ENCODE measurements around the gene ING1. TPM values are rescaled to one million over a fixed set of nuclear protein-coding genes. Genes with fewer than 3 reads are reported as not detected.
"Not testable (repeated sequence)": the region's sequence is repeated elsewhere in the genome, so short reads cannot be mapped to it uniquely, and the experiment has no call there.

Gene ING1
- total and polyA plus RNA-seq, 5 donors, result 6.2 to 8.7 (median 7.3) TPM

DNA sequence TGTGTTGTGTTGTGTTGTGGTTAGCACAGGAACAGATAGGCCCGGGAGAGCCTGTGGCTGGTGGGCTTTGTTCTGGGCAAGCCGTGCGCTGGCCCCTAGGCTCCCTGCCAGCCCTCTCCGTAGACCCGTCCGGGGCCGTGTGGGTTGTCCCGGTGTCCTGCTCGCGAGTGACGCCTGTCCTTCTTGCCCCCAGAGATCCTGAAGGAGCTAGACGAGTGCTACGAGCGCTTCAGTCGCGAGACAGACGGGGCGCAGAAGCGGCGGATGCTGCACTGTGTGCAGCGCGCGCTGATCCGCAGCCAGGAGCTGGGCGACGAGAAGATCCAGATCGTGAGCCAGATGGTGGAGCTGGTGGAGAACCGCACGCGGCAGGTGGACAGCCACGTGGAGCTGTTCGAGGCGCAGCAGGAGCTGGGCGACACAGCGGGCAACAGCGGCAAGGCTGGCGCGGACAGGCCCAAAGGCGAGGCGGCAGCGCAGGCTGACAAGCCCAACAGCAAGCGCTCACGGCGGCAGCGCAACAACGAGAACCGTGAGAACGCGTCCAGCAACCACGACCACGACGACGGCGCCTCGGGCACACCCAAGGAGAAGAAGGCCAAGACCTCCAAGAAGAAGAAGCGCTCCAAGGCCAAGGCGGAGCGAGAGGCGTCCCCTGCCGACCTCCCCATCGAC lies 5.7 kb downstream of the ING1 start:
- intact Hi-C loops (cut with DNase I), result loop anchor here in 1 of 4 donors (10.0 kb wide), 1 partner anchor 96 kb away; no protein-coding TSS in a partner anchor
- no peaks in the 10 kb centered on the region for H3K9me3 ChIP-seq (ENCODE audit: control insufficient read depth, low read length)
- ATAC-seq (no peak), DNase-seq (peak in 2 of 3 donors; percentile 57 to 64)
- H3K27me3 ChIP-seq (ENCODE audit: control insufficient read depth, insufficient read depth), result no peaks in the 10 kb centered on the region
- peaks cover 3% of the 10 kb centered on the region for H3K4me1 ChIP-seq (ENCODE audit: control insufficient read depth, insufficient read depth, low read length)
- no peak overlapping the region for H3K27ac ChIP-seq (ENCODE audit: low read length)
- H3K4me3 ChIP-seq (ENCODE audit: low read length), result no peak overlapping the region
- WGBS, result 98% methylated on average over 61 of the region's 61 CpGs

DNA sequence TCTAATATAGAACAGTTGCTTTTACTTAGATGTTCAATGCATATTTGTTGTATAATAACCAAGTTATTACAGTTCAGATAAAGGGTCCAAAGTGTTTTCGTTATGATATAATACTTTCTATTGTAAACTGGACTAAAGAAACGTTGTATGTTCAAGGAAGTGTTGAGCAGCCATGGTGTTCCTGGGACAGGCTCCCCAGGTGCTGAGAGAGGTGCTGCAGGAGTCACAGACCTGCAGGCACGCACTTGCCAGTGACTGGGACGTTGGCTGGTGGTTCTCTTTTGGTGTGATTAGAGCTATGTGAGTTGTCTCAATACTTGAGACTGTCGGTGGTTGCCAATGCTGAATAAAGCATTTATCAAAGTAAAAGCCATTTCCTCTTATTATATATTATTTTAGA lies 9.5 kb downstream of the ING1 start:
- DNase-seq, result no peak
- Histone ChIP-seq H3K4me1 (ENCODE audit: control insufficient read depth, insufficient read depth, low read length) (no peaks in the 10 kb centered on the region), H3K9me3 (ENCODE audit: control insufficient read depth, low read length) (no peaks in the 10 kb centered on the region), H3K27ac (ENCODE audit: low read length) (no peak overlapping the region), H3K27me3 (ENCODE audit: control insufficient read depth, insufficient read depth) (no peaks in the 10 kb centered on the region), H3K4me3 (ENCODE audit: low read length) (no peak overlapping the region)
- intact Hi-C loops (cut with DNase I), result no loop called here
- WGBS, result 61% methylated on average over 5 of the region's 5 CpGs
- no peak for ATAC-seq

DNA sequence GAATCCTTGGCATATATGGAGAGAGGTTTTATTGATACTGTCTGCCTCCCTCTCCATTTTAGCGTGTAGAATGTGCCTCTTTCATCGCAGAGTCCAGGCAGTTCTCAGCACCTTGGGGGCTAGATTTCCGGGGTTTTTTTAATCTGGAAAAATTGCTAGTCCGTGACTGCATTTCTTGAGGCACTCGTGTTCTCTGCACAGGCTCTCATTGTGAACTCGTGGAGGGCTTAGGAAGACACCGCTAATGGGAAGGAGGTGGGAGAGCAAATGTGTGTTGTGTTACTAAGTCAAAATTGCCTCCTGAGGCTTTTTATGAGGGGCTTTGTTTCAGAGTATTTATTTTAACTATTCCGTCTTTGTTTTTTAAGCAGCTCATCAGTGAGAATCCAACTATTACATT lies 10.1 kb downstream of the ING1 start:
- Histone ChIP-seq H3K27ac (ENCODE audit: low read length) (no peak overlapping the region), H3K4me3 (ENCODE audit: low read length) (no peak overlapping the region), H3K9me3 (ENCODE audit: control insufficient read depth, low read length) (no peaks in the 10 kb centered on the region), H3K27me3 (ENCODE audit: control insufficient read depth, insufficient read depth) (no peaks in the 10 kb centered on the region), H3K4me1 (ENCODE audit: control insufficient read depth, insufficient read depth, low read length) (no peaks in the 10 kb centered on the region)
- intact Hi-C loops (cut with DNase I), result no loop called here
- ATAC-seq, result no peak
- WGBS, result 68% methylated on average over 8 of the region's 8 CpGs
- DNase-seq, result no peak

DNA sequence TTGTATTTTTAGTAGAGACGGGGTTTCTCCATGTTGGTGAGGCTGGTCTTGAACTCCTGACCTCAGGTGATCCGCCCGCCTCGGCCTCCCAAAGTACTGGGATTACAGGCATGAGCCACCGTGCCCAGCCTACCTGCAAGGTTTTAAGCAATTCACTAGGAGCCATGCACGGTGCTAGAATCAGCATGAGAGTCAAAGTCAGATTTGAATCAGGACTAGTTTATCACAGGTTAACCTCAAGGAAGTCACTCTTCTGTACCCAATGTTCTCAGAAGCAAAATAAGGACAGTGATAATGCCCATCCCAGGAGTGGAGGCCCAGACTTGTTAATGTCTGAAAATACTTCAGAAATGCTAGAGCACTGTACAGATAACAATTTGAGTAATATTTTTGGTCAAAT lies 12.7 kb downstream of the ING1 start:
- intact Hi-C loops (cut with DNase I); H3K27me3 ChIP-seq (ENCODE audit: control insufficient read depth, insufficient read depth); DNase-seq; H3K4me1 ChIP-seq (ENCODE audit: control insufficient read depth, insufficient read depth, low read length); H3K4me3 ChIP-seq (ENCODE audit: low read length); H3K9me3 ChIP-seq (ENCODE audit: control insufficient read depth, low read length); H3K27ac ChIP-seq (ENCODE audit: low read length); ATAC-seq: not testable (repeated sequence)
- 94% methylated on average over 6 of the region's 6 CpGs for WGBS

DNA sequence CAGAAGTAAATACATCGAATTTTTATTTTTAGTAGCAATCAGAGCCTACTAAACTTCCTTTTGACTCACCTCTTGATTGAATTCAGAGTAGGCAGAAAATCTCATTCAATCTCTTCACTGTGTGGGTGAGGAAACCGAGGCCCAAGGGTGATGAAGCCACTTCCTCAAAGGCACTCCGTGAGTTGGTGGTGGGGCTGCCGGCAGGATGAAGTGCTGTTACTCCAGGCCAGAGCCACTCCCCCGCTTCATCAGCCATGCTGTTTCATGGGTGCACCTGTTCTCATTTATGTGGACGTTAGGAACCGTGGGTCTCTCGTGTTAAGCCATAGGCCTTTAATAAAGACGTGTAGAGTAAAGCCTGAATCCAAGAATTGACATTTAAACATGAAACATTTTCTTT lies 13.2 kb downstream of the ING1 start:
- 83% methylated on average over 9 of the region's 9 CpGs for WGBS
- ATAC-seq, result no peak
- intact Hi-C loops (cut with DNase I), result no loop called here

DNA sequence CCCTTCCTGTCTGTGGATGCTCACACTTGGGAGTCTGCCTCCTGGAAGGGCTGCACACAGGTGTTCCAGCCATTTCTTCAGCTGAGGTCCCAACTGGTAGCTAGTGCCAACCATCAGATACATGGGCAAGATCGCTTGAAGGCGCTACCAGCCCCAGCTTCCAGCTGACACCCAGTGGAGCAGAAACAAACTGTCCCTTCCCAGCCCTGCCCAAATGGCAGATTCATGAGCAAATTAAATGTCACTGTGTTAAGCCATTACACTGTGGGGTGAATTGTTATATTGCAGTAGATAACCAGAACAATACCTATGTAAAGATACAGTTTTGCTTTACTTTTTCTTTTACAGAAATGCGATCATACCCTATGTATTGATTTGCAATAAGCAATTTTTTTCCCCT lies 17.6 kb downstream of the ING1 start:
- ATAC-seq, result no peak
- intact Hi-C loops (cut with DNase I), result loop anchor here in 1 of 4 donors (5.0 kb wide), 1 partner anchor 66 kb away; no protein-coding TSS in a partner anchor
- no peaks in the 10 kb centered on the region for H3K27me3 ChIP-seq (ENCODE audit: control insufficient read depth, insufficient read depth)
- no peaks in the 10 kb centered on the region for H3K9me3 ChIP-seq (ENCODE audit: control insufficient read depth, low read length)
- no peak overlapping the region for H3K4me3 ChIP-seq (ENCODE audit: low read length)
- no peak for DNase-seq
- WGBS, result 97% methylated on average over 3 of the region's 3 CpGs
- no peaks in the 10 kb centered on the region for H3K4me1 ChIP-seq (ENCODE audit: control insufficient read depth, insufficient read depth, low read length)
- H3K27ac ChIP-seq (ENCODE audit: low read length), result no peak overlapping the region

More for the DNA sequence above, 13.2 kb downstream of the ING1 start:
- no peak overlapping the region for H3K27ac ChIP-seq (ENCODE audit: low read length)
- H3K4me1 ChIP-seq (ENCODE audit: control insufficient read depth, insufficient read depth, low read length), result no peaks in the 10 kb centered on the region
- no peaks in the 10 kb centered on the region for H3K27me3 ChIP-seq (ENCODE audit: control insufficient read depth, insufficient read depth)
- H3K4me3 ChIP-seq (ENCODE audit: low read length), result no peak overlapping the region
- no peak for DNase-seq
- H3K9me3 ChIP-seq (ENCODE audit: control insufficient read depth, low read length), result no peaks in the 10 kb centered on the region

DNA sequence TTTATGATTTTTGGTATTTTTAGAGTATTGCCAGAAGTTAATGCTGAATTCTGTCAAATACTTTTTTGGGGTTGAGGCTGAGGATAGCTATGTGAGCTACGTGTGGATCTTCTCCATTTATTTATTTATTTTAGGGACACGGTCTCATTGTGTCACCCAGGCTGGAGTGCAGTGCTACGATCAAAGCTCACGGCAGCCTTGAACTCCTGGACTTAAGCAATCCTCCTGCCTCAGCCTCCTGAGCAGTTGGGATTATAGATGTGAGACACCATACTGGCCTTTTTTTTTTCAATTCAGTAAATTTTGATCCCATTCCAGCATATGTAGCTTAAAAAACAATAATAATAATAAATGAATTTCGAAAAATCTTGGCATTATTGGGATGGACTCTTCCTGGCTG lies 21.1 kb downstream of the ING1 start:
- no peaks in the 10 kb centered on the region for H3K27me3 ChIP-seq (ENCODE audit: control insufficient read depth, insufficient read depth)
- whole genome bisulfite sequencing, result 93% methylated on average over 5 of the region's 5 CpGs
- no peak overlapping the region for H3K27ac ChIP-seq (ENCODE audit: low read length)
- no peaks in the 10 kb centered on the region for H3K9me3 ChIP-seq (ENCODE audit: control insufficient read depth, low read length)
- intact Hi-C loops (cut with DNase I), result loop anchor here in 1 of 4 donors (5.0 kb wide), 1 partner anchor 63 kb away; no protein-coding TSS in a partner anchor
- no peak for ATAC-seq
- no peaks in the 10 kb centered on the region for H3K4me1 ChIP-seq (ENCODE audit: control insufficient read depth, insufficient read depth, low read length)
- no peak overlapping the region for H3K4me3 ChIP-seq (ENCODE audit: low read length)
- DNase-seq, result no peak

DNA sequence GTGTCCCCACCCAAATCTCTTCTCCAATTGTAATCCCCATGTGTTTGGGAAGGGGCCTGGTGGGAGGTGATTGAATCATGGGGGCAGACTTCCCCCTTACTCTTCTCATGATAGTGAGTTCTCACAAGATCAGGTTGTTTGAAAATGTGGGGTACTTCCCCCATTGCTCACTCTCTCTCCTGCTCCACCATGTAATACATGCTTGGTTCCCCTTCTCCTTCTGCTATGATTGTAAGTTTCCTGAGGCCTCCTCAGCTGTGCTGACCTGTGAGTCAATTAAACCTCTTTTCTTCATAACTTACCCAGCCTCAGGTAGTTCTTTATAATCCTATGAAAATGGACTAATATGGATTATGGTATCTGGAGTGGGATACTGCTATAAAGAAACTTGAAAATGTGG lies 24.1 kb downstream of the ING1 start:
- no peaks in the 10 kb centered on the region for H3K27me3 ChIP-seq (ENCODE audit: control insufficient read depth, insufficient read depth)
- ATAC-seq (no peak), DNase-seq (no peak)
- no peak overlapping the region for H3K4me3 ChIP-seq (ENCODE audit: low read length)
- H3K4me1 ChIP-seq (ENCODE audit: control insufficient read depth, insufficient read depth, low read length), result no peaks in the 10 kb centered on the region
- no peak overlapping the region for H3K27ac ChIP-seq (ENCODE audit: low read length)
- intact Hi-C loops (cut with DNase I), result no loop called here
- no peaks in the 10 kb centered on the region for H3K9me3 ChIP-seq (ENCODE audit: control insufficient read depth, low read length)

DNA sequence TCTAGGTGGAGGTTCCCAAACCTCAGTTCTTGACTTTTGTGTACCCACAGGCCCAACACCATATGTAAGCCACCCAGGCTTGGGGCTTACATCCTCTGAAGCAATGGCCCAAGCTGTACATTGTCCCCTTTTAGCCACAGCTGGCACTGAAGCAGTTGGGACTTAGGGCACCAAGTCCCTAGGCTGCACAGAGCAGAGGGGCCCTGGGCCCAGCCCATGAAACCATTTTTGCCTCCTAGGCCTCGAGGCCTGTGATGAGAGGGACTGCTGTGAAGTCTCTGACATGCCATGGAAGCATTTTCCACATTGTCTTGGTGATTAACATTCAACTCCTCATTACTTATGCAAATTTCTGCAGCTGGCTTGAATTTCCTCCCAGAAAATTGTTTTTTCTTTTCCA lies 30.2 kb downstream of the ING1 start:
- H3K27ac ChIP-seq (ENCODE audit: low read length), result no peak overlapping the region

DNA sequence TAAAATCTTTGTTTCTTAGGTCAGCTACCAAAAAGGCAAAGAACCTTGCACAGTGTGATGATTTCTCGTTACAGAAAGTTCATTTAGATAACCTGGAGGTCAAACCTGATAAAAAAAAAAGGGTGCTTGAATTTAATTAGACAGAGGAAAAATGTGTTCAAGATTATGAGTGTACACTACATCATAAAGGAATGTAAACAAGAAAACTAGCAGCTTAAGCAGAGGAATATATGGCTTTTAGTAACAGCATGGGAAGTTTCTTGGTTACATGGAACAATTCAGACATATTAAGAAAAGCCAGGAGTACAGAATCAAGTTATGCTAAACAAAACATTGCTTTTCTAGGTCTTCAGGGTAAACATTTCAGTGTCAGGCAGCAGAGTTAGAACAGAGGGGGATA lies 32.9 kb downstream of the ING1 start:
- ATAC-seq (no peak), DNase-seq (no peak)
- Histone ChIP-seq H3K9me3 (ENCODE audit: control insufficient read depth, low read length) (peaks cover 2% of the 10 kb centered on the region), H3K4me1 (ENCODE audit: control insufficient read depth, insufficient read depth, low read length) (no peaks in the 10 kb centered on the region), H3K4me3 (ENCODE audit: low read length) (no peak overlapping the region), H3K27ac (ENCODE audit: low read length) (no peak overlapping the region), H3K27me3 (ENCODE audit: control insufficient read depth, insufficient read depth) (no peaks in the 10 kb centered on the region)
- 52% methylated on average over 1 of the region's 1 CpG for WGBS
- intact Hi-C loops (cut with DNase I), result no loop called here

More for the DNA sequence above, 30.2 kb downstream of the ING1 start:
- ATAC-seq (no peak), DNase-seq (no peak)
- WGBS, result 73% methylated on average over 1 of the region's 1 CpG
- Histone ChIP-seq H3K9me3 (ENCODE audit: control insufficient read depth, low read length) (peaks cover 2% of the 10 kb centered on the region), H3K4me1 (ENCODE audit: control insufficient read depth, insufficient read depth, low read length) (no peaks in the 10 kb centered on the region), H3K27me3 (ENCODE audit: control insufficient read depth, insufficient read depth) (no peaks in the 10 kb centered on the region), H3K4me3 (ENCODE audit: low read length) (no peak overlapping the region)
- intact Hi-C loops (cut with DNase I), result no loop called here

DNA sequence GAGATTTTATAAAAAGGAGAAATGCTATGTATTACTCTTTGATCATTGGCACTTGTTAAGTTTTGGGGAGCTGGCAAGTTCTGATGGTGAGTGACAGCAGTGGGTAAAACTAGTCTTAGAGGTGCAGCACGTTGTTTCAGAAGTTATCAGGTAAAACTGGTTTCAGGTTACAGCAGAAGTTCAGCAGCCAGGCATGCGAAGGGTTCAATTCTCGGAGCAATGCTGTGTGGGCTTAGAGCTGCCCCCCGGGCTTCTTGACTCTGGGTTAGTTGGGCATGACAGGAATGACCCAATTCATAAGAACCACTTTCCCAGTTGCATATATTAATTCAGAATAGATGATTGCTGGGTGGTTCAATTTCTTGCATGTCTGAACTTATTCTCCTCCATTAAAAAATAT lies 34.8 kb downstream of the ING1 start:
- H3K9me3 ChIP-seq (ENCODE audit: control insufficient read depth, low read length), result peaks cover 2% of the 10 kb centered on the region
- no peak for ATAC-seq
- 65% methylated on average over 4 of the region's 4 CpGs for whole genome bisulfite sequencing
- intact Hi-C loops (cut with DNase I), result no loop called here
- no peaks in the 10 kb centered on the region for H3K27me3 ChIP-seq (ENCODE audit: control insufficient read depth, insufficient read depth)
- H3K4me1 ChIP-seq (ENCODE audit: control insufficient read depth, insufficient read depth, low read length), result no peaks in the 10 kb centered on the region
- DNase-seq, result no peak
- H3K27ac ChIP-seq (ENCODE audit: low read length), result no peak overlapping the region
- no peak overlapping the region for H3K4me3 ChIP-seq (ENCODE audit: low read length)

DNA sequence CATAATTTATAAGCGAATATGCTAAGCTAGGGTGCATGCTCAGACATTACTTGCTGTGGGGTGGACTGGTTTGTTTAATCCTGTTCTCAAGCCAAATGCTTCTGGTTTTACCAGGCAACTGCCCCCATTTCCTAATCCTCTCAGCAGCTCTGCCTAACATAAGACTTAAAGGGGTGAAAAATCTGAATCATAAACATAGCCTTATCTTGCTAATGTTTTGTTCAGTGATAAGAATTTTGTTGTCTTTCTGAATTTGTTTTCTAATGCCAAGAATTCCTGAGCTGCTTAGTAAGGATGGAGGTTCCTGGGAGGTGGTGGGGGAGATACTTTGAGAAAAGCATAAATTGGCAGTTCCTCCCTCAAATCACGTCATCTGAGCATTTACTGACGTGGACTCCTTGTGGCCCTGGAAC lies 42.7 kb downstream of the ING1 start:
- intact Hi-C loops (cut with DNase I), result no loop called here
- ATAC-seq (no peak), DNase-seq (no peak)
- H3K4me3 ChIP-seq (ENCODE audit: low read length), result no peak overlapping the region
- H3K4me1 ChIP-seq (ENCODE audit: control insufficient read depth, insufficient read depth, low read length), result no peaks in the 10 kb centered on the region
- H3K27ac ChIP-seq (ENCODE audit: low read length), result no peak overlapping the region
- no peaks in the 10 kb centered on the region for H3K9me3 ChIP-seq (ENCODE audit: control insufficient read depth, low read length)
- 53% methylated on average over 3 of the region's 3 CpGs for WGBS
- no peaks in the 10 kb centered on the region for H3K27me3 ChIP-seq (ENCODE audit: control insufficient read depth, insufficient read depth)
